Right hindlimb (tissue), 1 donor: ENCODE measurements around the gene WDR91.
"Not testable (repeated sequence)": the region's sequence is repeated elsewhere in the genome, so short reads cannot be mapped to it uniquely, and the experiment has no call there.

Experiments used
- DNase-seq: peaks from one replicate; pipeline ENCODE4 v3.0.0-alpha.2; 2018

The WDR91 gene

GRCh38 chr7:135211179-135211945 is at the start of gene WDR91:
Gene WDR91, minus strand, starts transcription at chr7:135211526. Its CDS starts 24 bp downstream, at chr7:135211502.
- peak; percentile 98 for DNase-seq

DNA sequence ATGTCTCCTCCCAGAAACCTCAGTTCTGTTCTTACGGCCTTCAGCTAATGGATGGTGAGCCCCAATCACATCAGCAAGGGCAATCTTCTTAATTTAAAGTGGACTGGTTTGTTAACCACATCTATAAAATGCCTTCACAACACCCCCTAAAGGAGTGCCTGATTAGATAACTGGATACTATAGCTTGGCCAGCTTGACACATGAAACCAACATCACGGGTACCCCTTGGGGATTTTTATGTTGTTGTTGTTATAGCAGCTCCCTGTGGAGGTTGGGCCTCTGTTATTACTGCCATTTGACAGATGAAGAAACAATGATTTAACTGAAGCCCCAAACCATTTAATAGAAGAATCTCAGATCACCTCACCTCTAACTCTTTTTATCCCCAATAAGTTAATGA is 49.1 kb upstream of the WDR91 start:
- no peak for DNase-seq

- no peak for DNase-seq
These were observed 48.4 kb upstream of the WDR91 start for GRCh38 chr7:135259702-135260101.

DNA sequence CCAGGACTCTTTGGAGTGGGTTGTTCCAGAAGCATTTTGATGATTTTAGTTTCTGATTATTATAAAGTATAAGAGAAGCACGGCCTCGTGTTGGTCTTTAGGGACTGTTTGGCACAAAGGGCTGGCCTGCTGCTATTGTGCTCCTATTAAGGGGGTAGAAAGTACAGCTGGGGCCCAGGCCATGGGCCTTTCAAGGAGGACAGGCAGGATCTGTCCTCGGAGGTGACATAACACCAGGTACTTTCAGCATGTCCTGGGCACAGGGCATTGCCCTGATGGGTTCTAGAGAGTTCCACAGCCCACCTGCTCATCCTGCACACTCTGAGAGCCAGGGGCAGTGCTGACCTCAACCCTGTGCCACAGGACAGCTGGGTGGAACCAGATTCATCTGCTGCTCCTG is 47.3 kb upstream of the WDR91 start:
- no peak for DNase-seq

DNA sequence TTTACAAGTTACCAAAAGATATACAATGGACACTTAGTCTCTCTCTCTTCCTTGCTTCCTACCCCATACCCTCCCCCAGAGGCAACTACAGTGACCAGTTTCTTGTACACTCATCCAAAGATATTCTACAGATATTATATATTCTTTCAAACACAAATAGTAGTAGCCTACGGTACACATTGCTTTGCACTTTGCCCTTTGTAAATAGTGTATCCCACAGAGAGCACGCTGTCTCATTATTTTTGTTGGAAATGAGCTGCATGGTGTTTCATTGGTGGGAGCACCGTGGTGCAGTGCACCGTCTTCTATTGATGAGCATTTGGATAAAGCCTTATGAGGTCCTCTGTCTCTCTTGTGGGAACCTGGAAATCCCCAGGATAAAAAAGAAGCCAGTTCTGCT is 46.5 kb upstream of the WDR91 start:
- no peak for DNase-seq

- DNase-seq: peak; percentile 80
These were observed 42.8 kb upstream of the WDR91 start for GRCh38 chr7:135253851-135254771.

GRCh38 chr7:135251496-135252391 is 40.4 kb upstream of the WDR91 start:
- no peak for DNase-seq

- DNase-seq: no peak
These were observed 37.2 kb upstream of the WDR91 start for GRCh38 chr7:135248546-135248945.

GRCh38 chr7:135247746-135248471 is 36.6 kb upstream of the WDR91 start:
- DNase-seq: no peak

DNA sequence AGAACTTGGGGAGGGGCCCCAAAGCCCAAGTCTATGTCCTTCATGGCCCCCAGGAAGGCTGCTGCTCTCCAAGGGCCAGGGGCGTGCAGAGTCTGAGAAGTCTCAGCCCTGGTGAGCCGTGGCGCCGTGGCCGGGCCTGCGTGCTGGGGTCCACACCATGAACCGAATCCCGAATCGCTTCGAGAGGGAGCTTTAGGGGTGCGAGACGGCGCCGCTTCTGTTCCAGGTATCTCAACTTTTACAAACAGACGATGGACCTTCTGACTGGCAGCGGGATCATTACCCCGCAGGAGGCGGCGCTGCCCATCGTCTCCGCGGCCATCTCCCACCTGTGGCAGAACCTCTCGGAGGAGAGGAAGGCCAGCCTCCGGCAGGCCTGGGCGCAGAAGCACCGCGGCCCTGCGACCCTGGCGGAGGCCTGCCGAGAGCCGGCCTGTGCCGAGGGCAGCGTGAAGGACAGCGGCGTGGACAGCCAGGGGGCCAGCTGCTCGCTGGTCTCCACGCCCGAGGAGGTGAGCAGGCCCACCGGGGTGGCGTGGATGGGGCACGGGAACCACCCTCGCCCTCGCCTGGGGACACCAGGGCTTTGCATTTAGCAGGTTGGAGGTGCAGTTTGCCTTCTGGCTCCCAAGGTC is 35.0 kb upstream of the WDR91 start:
- no peak for DNase-seq

DNA sequence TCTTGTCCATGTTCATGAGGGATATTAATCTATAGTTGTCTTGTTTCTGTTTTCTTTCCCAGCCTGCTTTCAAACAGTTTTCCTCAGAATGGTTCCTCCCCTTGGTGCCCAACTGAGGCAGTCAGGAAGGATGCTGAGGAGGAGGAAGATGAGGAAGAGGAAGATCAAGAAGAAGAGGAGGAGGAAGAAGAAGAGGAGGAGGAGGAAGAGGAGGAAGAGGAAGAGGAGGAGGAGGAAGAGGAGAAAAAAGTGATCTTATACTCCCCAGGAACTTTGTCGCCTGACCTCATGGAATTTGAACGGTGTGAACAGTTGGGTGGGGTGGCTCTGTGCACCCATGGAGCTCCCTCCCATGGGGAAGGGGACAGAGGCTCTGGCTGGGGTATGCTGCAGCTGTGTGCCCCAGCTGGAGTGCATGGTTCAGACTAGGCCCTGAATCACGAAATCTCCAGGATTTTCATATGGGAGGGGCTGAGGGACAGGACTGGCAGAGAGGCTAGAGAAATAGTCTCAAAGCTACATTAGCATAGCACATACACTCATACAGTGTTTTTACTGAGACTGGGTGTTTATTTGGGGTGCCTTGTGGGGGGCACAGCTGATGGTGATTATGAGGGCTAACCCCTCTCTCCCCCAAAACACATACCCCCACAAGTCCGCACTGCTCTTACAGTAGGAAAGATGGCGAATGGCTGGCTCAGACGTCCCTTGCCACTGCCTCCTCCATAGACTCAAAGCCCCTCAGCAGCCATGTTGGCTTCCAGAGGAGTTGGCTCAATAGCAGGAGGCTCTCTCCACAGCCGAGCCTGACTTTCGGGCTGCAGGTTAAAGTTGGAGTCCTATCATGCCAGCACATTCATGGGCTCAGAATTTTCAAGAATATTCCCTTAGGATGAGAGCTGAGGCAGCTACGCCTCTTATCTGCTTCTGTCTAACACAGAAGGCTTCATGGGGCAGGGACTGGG is 34.2 kb upstream of the WDR91 start:
- no peak for DNase-seq

GRCh38 chr7:135242096-135242684 is 30.9 kb upstream of the WDR91 start:
- DNase-seq: no peak

DNA sequence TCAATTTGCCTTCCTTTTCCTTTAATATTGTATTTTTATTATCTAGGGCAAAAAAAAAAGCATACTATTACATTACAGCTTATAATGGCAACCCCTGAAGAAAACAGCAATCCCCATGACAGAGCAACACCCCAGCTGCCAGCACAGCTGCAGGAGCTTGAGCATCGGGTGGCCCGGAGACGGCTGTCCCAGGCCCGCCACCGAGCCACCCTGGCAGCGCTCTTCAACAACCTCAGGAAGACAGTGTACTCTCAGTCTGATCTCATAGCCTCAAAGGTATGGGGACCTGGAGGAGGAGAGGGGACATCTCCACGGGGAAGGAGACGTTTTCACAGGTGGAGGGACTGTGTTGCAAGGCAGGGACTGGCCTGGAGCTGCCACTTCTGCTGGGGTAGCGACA is 29.1 kb upstream of the WDR91 start:
- DNase-seq: no peak

DNA sequence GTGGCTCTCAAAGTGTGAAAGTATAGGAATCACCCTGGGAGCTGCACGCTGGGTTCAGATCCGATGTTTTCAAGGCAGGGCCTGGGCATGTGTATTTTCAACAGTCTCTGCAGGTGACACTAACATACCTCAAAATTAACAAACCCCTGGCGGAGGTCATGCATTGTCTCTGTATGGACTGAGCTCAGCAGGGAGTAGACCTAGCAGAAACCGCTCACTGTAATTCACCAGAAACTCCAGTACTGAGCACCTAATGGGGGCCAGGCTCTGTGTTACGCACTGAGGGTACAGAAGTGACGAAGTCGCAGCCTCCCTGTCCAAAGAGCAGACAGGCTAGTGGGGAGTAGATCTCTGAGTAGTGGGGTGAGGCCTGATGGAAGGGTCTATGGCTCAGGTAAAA is 27.9 kb upstream of the WDR91 start:
- no peak for DNase-seq

DNA sequence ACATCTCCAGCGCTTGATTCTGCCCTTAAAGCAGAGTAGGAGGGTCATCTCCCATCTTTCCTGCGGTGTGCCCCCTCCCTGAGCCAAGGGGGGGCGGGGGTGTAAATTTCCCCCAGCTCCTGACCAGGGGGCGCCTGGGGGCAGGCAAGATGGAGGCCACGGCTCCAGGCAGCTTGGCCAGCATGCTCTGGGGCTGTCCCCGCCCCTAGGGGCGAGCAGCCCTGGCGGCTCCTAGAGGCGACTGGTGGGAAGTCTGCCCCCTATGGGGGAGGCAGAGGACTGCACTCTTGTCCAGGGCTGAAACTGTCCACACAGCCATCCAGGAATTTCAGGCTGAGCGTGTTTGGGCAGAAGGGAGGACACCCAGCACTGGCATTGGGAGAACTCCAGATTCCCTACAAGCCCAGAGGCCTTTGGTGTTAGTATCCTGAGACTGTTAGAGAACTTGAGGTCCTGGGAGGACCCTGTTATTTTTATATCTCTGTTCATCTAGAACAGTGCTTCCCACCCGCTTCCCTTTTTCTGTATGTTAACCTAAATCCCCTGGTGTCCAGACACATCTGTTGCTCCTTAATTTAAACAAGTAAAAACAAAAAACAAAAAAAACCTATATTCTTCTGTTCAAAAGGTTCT is 26.9 kb upstream of the WDR91 start:
- DNase-seq: no peak

GRCh38 chr7:135236727-135237126 is 25.4 kb upstream of the WDR91 start:
- no peak for DNase-seq

GRCh38 chr7:135235841-135236240 is 24.5 kb upstream of the WDR91 start:
- no peak for DNase-seq

- DNase-seq: no peak
These were observed 23.4 kb upstream of the WDR91 start for GRCh38 chr7:135234727-135235126.

DNA sequence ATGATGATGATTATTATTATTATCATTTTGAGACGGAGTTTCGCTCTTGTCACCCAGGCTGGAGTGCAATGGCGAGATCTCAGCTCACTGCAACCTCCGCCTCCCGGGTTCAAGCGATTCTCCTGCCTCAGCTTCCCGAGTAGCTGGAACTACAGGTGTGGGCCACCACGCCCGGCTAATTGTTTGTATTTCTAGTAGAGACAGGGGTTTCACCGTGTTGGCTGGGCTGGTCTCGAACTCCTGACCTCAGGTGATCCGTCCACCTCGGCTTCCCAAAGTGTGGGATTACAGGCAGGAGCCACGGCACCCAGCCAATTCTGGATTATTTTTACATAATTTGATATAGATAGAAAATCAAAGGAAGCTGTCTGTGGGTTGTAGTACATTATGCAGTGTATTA is 22.8 kb upstream of the WDR91 start:
- DNase-seq: not testable (repeated sequence)

DNA sequence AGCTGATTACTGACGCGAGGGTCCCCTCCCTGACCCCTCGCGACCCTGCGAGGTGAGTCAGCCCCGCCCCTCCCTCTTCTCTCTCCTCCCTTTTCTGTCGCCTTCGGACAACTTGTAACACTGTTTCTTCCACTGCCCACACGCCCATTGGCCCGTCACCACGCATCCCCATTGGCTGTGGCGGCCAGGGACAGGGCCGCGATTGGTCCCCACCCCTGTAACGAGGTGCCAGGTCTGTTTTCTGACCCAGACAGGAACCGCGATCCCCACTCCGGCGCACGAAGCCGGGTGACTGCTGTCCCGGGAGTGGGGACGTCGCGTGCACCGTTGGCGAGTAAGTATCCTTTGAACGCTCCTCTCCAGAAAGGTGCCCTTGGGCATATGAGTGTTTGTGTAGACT is 22.2 kb upstream of the WDR91 start, which contains the start of gene STRA8:
TSS of gene STRA8 (plus strand) at position 269 of the 400 bp plus-strand sequence. CDS start 6,687 bp downstream, outside the sequence.
- no peak for DNase-seq
